Colonic mucosa (tissue), 4 donors: ENCODE data around the gene TMPRSS7. TPM values are rescaled to one million over a fixed set of nuclear protein-coding genes. Genes with fewer than 3 reads are reported as not detected.

Source experiments
- DNase-seq: peaks from one replicate; pipeline ENCODE4 v3.0.0-alpha.2; 2020
- H3K27ac ChIP-seq: fragments of 200-600 bp; one replicate; pipeline ENCODE4 v1.8.0; 2021
- H3K27me3 ChIP-seq: fragments of 200-600 bp; one replicate; pipeline ENCODE4 v1.8.0; 2021
- H3K36me3 ChIP-seq: fragments of 200-600 bp; one replicate; pipeline ENCODE4 v1.8.0; 2021
- H3K4me1 ChIP-seq: fragments of 200-600 bp; one replicate; pipeline ENCODE4 v1.8.0; 2021; ENCODE audit warnings: mild to moderate bottlenecking
- H3K4me3 ChIP-seq: fragments of 200-600 bp; one replicate; pipeline ENCODE4 v1.8.0; 2021
- H3K9ac ChIP-seq, 2 donors: one replicate each; pipeline ENCODE4 v1.7.0; 2013; ENCODE audit warnings: control low read depth in 2 of 2, low read depth in 2 of 2, low read length in 2 of 2
- H3K9me3 ChIP-seq: fragments of 200-600 bp; one replicate; pipeline ENCODE4 v1.8.0; 2021
- CTCF ChIP-seq: fragments of 200-600 bp; IDR thresholded peaks from one replicate; pipeline ENCODE4 v1.8.0; 2022; ENCODE audit warnings: antibody characterized with exemption, mild to moderate bottlenecking
- intact Hi-C: fragments of 100-400 bp; cut with DNase I; formaldehyde crosslinking; loops from one replicate; pipeline ENCODE4 v1.14.1; 2022
- total RNA-seq, 2 donors: library from RNA; stranded (reverse); fragmentation: NEBNext Ultra II Directional in 1 of 2; extraction: Animal tissue kit (Norgen Biotek cat#: 25700) in 1 of 2; gene quantifications; one replicate each; pipeline ENCODE4 v1.2.1, GENCODE V29; 2021
- donor health status: healthy.
- donor health status: DM: no; HTN: no; CAD: no.
- donor health status: DM: no; HTN: no; CAD: no.

Gene TMPRSS7
- total RNA-seq, 2 donors from 2014 or later, result not detected

GRCh38 chr3:112085735-112086075 is 51.2 kb downstream of the TMPRSS7 start:
- Histone ChIP-seq H3K36me3 (no peaks in the 10 kb centered on the region), H3K9ac (peak overlapping the region; percentile 65 to 67), H3K27me3 (no peaks in the 10 kb centered on the region), H3K4me1 (peaks cover 5% of the 10 kb centered on the region), H3K27ac (peak overlapping the region; percentile 84), H3K4me3 (peak overlapping the region; percentile 55), H3K9me3 (no peaks in the 10 kb centered on the region)
- no peak for TF ChIP-seq CTCF
- DNase-seq, result peak; percentile 25
- intact Hi-C loops, result no loop called here

- no peaks in the 10 kb centered on the region for H3K27me3 ChIP-seq
- peak within 1 kb of the TSS; percentile 55 for H3K4me3 ChIP-seq
- DNase-seq, result peak; percentile 93
- H3K36me3 ChIP-seq, result no peaks in the 10 kb centered on the region
- H3K27ac ChIP-seq, result peak within 1 kb of the TSS; percentile 84
- TF ChIP-seq CTCF, result no peak
- H3K9me3 ChIP-seq, result no peaks in the 10 kb centered on the region
- peaks cover 5% of the 10 kb centered on the region for H3K4me1 ChIP-seq
- intact Hi-C loops, result no loop called here
- peak within 1 kb of the TSS; percentile 65 to 86 for H3K9ac ChIP-seq
Observed at GRCh38 chr3:112086076-112086854, 51.7 kb downstream of the TMPRSS7 start, which contains the start of gene C3orf52. TSS of gene C3orf52 (plus strand) at chr3:112086389. CDS start at chr3:112086408, 19 bp downstream.

GRCh38 chr3:112086875-112087524 is 52.5 kb downstream of the TMPRSS7 start:
- Histone ChIP-seq H3K4me3 (peak overlapping the region; percentile 55), H3K36me3 (no peaks in the 10 kb centered on the region), H3K9me3 (no peaks in the 10 kb centered on the region), H3K27ac (peak overlapping the region; percentile 84), H3K9ac (peak overlapping the region; percentile 65 to 86), H3K4me1 (peaks cover 5% of the 10 kb centered on the region), H3K27me3 (no peaks in the 10 kb centered on the region)
- DNase-seq, result no peak
- intact Hi-C loops, result no loop called here
- no peak for TF ChIP-seq CTCF

- Histone ChIP-seq H3K27me3 (no peaks in the 10 kb centered on the region), H3K36me3 (no peaks in the 10 kb centered on the region), H3K4me3 (peak overlapping the region; percentile 7), H3K27ac (peak overlapping the region; percentile 84), H3K9me3 (no peaks in the 10 kb centered on the region), H3K9ac (peak overlapping the region in 1 of 2 donors; percentile 86), H3K4me1 (peaks cover 5% of the 10 kb centered on the region)
- intact Hi-C loops, result no loop called here
- TF ChIP-seq CTCF, result no peak
- peak; percentile 29 for DNase-seq
Observed at GRCh38 chr3:112087746-112088145, 53.2 kb downstream of the TMPRSS7 start.

- no peak overlapping the region for H3K9ac ChIP-seq
- peaks cover 5% of the 10 kb centered on the region for H3K4me1 ChIP-seq
- H3K27me3 ChIP-seq, result no peaks in the 10 kb centered on the region
- TF ChIP-seq CTCF, result no peak
- no peak overlapping the region for H3K4me3 ChIP-seq
- intact Hi-C loops, result no loop called here
- no peaks in the 10 kb centered on the region for H3K36me3 ChIP-seq
- no peaks in the 10 kb centered on the region for H3K9me3 ChIP-seq
- H3K27ac ChIP-seq, result no peak overlapping the region
- no peak for DNase-seq
Observed at GRCh38 chr3:112088944-112089343, 54.4 kb downstream of the TMPRSS7 start.
